ENCODE measurements around the gene COL1A2. TPM values are rescaled to one million over a fixed set of nuclear protein-coding genes. Genes with fewer than 3 reads are reported as not detected.

COL1A2 gene
- total RNA-seq, 1 donor from 2014 or later = 28.0 TPM

- peaks cover 2% of the 10 kb centered on the region for H3K9me3 Mint-ChIP-seq
- no peak for TF ChIP-seq EZH2phosphoT487 (IDR thresholded peaks at IDR 0.05)
- TF ChIP-seq CTCF (IDR thresholded peaks at IDR 0.05) = no peak
- no peak for TF ChIP-seq EZH2 (IDR thresholded peaks at IDR 0.05)
- H3K27me3 Mint-ChIP-seq (ENCODE audit: insufficient read depth, low read depth) = no peaks in the 10 kb centered on the region
Measured at GRCh38 chr7:94451187-94451586, 56.5 kb downstream of the COL1A2 start.

GRCh38 chr7:94452239-94452638 lies 57.5 kb downstream of the COL1A2 start:
- H3K27me3 Mint-ChIP-seq (ENCODE audit: insufficient read depth, low read depth) = no peaks in the 10 kb centered on the region
- Histone ChIP-seq H3F3A (ENCODE audit: low read depth) (no peaks in the 10 kb centered on the region), H4K20me1 (ENCODE audit: low read depth) (no peaks in the 10 kb centered on the region), H3K9me3 (ENCODE audit: low read depth) (peaks cover under 1% of the 10 kb centered on the region), H2AFZ (replicated peaks) (no peak overlapping the region), H3K4me3 (no peak overlapping the region), H3K27me3 (no peaks in the 10 kb centered on the region), H3K4me1 (no peaks in the 10 kb centered on the region), H3K79me2 (ENCODE audit: low read depth) (no peaks in the 10 kb centered on the region), H3K27ac (no peak overlapping the region), H3K36me3 (no peaks in the 10 kb centered on the region), H3K9ac (no peak overlapping the region), H3K4me2 (no peak overlapping the region)
- DNase-seq (ENCODE audit: low spot score) = no peak
- H3K9me3 Mint-ChIP-seq = peaks cover 2% of the 10 kb centered on the region
- H3K4me1 Mint-ChIP-seq = peaks cover 16% of the 10 kb centered on the region
- no peak overlapping the region for H3K27ac Mint-ChIP-seq
- H3K4me3 Mint-ChIP-seq = no peak overlapping the region
- TF ChIP-seq CTCF (IDR thresholded peaks at IDR 0.05) = no peak
- no peak for TF ChIP-seq EZH2 (IDR thresholded peaks at IDR 0.05)
- no peak for TF ChIP-seq EZH2phosphoT487 (IDR thresholded peaks at IDR 0.05)
- H3K36me3 Mint-ChIP-seq = no peaks in the 10 kb centered on the region

More at GRCh38 chr7:94451187-94451586, 56.5 kb downstream of the COL1A2 start:
- Histone ChIP-seq H3K27ac (no peak overlapping the region), H3K36me3 (no peaks in the 10 kb centered on the region), H3K27me3 (no peaks in the 10 kb centered on the region), H3K4me1 (no peaks in the 10 kb centered on the region), H3K79me2 (ENCODE audit: low read depth) (no peaks in the 10 kb centered on the region), H2AFZ (replicated peaks) (no peak overlapping the region), H3K4me2 (no peak overlapping the region), H3K9me3 (ENCODE audit: low read depth) (peaks cover 4% of the 10 kb centered on the region), H3K9ac (no peak overlapping the region), H4K20me1 (ENCODE audit: low read depth) (no peaks in the 10 kb centered on the region), H3F3A (ENCODE audit: low read depth) (peaks cover under 1% of the 10 kb centered on the region), H3K4me3 (no peak overlapping the region)
- Mint-ChIP-seq H3K4me3 (no peak overlapping the region), H3K4me1 (peaks cover 16% of the 10 kb centered on the region), H3K27ac (no peak overlapping the region), H3K36me3 (no peaks in the 10 kb centered on the region)
- DNase-seq (ENCODE audit: low spot score) = no peak

- Histone ChIP-seq H3K27me3 (no peaks in the 10 kb centered on the region), H3F3A (ENCODE audit: low read depth) (no peaks in the 10 kb centered on the region), H3K9me3 (ENCODE audit: low read depth) (no peaks in the 10 kb centered on the region), H4K20me1 (ENCODE audit: low read depth) (no peaks in the 10 kb centered on the region), H3K4me1 (no peaks in the 10 kb centered on the region), H2AFZ (replicated peaks) (peak overlapping the region; percentile 19), H3K9ac (no peak overlapping the region), H3K36me3 (no peaks in the 10 kb centered on the region), H3K4me3 (no peak overlapping the region), H3K79me2 (ENCODE audit: low read depth) (no peaks in the 10 kb centered on the region), H3K4me2 (no peak overlapping the region), H3K27ac (no peak overlapping the region)
- peaks cover 16% of the 10 kb centered on the region for H3K4me1 Mint-ChIP-seq
- TF ChIP-seq EZH2phosphoT487 (IDR thresholded peaks at IDR 0.05) (no peak), CTCF (IDR thresholded peaks at IDR 0.05) (no peak), EZH2 (IDR thresholded peaks at IDR 0.05) (no peak)
- DNase-seq (ENCODE audit: low spot score) = no peak
- no peaks in the 10 kb centered on the region for H3K27me3 Mint-ChIP-seq (ENCODE audit: insufficient read depth, low read depth)
- no peaks in the 10 kb centered on the region for H3K36me3 Mint-ChIP-seq
- H3K9me3 Mint-ChIP-seq = peaks cover under 1% of the 10 kb centered on the region
- no peak overlapping the region for H3K4me3 Mint-ChIP-seq
- no peak overlapping the region for H3K27ac Mint-ChIP-seq
Measured at GRCh38 chr7:94453898-94454297, 59.2 kb downstream of the COL1A2 start.
